Activated T-cell treated with anti-CD3 and anti-CD28 coated beads, Interleukin-2, amount 50 U/mL, for 24 hours (primary cell): ENCODE data around the gene PHF21A.

Experiments used
- DNase-seq: peaks from one replicate; pipeline ENCODE4 v3.0.0-alpha.2; 2020
- H3K27ac Mint-ChIP-seq: 2 replicates; pipeline ENCODE4 v1.8.0; 2020; ENCODE audit warnings: mild to moderate bottlenecking, mixed read lengths
- H3K27me3 Mint-ChIP-seq: 2 replicates; pipeline ENCODE4 v1.8.0; 2020; ENCODE audit warnings: mixed read lengths
- H3K36me3 Mint-ChIP-seq: 2 replicates; pipeline ENCODE4 v1.8.0; 2020; ENCODE audit warnings: low read depth, mixed read lengths
- H3K4me1 Mint-ChIP-seq: 2 replicates; pipeline ENCODE4 v1.8.0; 2020; ENCODE audit warnings: low read depth, mixed read lengths
- H3K4me3 Mint-ChIP-seq: 2 replicates; pipeline ENCODE4 v1.8.0; 2020; ENCODE audit warnings: mild to moderate bottlenecking, moderate library complexity, mixed read lengths
- H3K9me3 Mint-ChIP-seq: 2 replicates; pipeline ENCODE4 v1.8.0; 2020; ENCODE audit warnings: mixed read lengths

The PHF21A gene

DNA sequence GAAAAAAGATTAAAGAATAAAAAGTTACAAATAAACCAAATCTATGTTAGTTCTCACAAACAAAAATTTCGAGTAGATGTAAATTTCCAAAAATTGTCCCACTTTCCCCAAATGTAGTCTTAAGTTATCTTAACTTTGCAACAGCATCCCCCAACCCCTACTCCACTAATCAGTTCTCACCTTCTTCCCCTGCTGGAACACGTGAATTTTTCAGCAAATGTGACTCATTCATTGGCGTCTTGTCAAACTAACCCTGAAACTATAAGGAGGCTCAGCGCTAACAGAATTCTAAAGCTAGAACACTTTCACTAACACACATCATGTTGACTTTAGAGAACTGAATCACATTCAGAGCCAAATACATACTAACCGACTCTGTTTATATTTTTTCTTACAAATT lies 46.1 kb downstream of the PHF21A start:
- peaks cover 54% of the 10 kb centered on the region for H3K36me3 Mint-ChIP-seq
- H3K27me3 Mint-ChIP-seq = no peaks in the 10 kb centered on the region
- DNase-seq = no peak
- H3K4me3 Mint-ChIP-seq = no peak overlapping the region
- H3K27ac Mint-ChIP-seq = peak overlapping the region; percentile 4
- no peaks in the 10 kb centered on the region for H3K9me3 Mint-ChIP-seq
- peaks cover 10% of the 10 kb centered on the region for H3K4me1 Mint-ChIP-seq

DNA sequence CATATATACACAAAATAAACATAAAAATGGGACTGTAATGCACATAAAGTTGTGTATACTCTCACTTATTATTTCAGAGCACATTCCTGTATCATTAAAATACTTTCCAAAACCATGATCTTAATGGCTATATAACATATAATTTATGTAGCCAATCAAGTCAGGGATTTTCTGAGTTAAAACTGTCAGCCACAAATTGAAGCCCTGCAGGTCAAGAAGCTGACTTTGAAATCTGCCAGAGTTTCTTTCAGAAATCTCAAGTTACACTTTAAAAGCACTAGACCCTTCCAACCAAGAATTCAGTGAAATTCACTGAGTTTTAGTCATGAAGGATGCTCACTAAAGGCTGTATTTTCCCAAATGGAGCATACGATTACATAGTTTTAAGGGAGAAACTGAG lies 47.6 kb downstream of the PHF21A start:
- no peak overlapping the region for H3K4me3 Mint-ChIP-seq
- no peaks in the 10 kb centered on the region for H3K9me3 Mint-ChIP-seq
- H3K27ac Mint-ChIP-seq = no peak overlapping the region
- H3K4me1 Mint-ChIP-seq = peaks cover 14% of the 10 kb centered on the region
- DNase-seq = no peak
- H3K36me3 Mint-ChIP-seq = peaks cover 59% of the 10 kb centered on the region
- no peaks in the 10 kb centered on the region for H3K27me3 Mint-ChIP-seq

DNA sequence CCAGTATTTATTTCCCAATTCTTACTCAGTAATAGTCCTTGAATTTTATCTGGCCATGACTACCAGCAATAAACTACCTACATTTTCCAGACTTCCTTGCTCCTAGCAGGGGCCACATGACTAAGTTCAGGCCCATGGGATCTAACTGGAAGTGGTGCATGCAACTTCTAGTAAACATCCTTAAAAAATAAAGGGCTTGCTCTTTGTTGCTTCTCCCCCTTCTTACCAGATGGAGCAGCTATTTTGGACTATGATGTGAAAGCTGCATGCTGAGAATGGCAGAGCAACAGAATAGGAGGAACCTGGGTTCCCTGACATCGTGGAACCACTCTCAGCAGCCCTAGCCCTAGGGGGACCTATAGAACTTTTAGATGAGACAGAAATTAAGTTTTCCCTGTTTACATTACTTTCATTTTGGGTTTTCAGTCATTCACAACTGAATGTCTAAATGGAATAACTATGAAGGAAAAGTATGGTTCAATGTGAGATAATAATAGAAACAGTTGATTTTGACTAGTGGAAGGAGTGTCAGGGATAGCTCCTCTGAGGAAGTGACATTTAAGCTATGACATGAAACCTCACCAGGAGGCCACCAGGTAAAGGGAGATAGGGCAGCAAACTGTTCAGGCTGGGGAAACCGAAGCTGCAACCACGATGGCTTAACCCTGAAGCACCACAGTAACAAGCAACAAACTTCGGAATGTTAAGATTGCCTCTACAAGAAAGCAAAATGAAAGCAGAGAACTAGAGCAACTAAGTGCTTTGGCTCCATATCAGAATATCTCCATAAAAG lies 48.9 kb downstream of the PHF21A start:
- no peaks in the 10 kb centered on the region for H3K9me3 Mint-ChIP-seq
- H3K4me1 Mint-ChIP-seq = peaks cover 14% of the 10 kb centered on the region
- no peak overlapping the region for H3K27ac Mint-ChIP-seq
- H3K36me3 Mint-ChIP-seq = peaks cover 65% of the 10 kb centered on the region
- H3K27me3 Mint-ChIP-seq = no peaks in the 10 kb centered on the region
- no peak overlapping the region for H3K4me3 Mint-ChIP-seq
- no peak for DNase-seq

DNA sequence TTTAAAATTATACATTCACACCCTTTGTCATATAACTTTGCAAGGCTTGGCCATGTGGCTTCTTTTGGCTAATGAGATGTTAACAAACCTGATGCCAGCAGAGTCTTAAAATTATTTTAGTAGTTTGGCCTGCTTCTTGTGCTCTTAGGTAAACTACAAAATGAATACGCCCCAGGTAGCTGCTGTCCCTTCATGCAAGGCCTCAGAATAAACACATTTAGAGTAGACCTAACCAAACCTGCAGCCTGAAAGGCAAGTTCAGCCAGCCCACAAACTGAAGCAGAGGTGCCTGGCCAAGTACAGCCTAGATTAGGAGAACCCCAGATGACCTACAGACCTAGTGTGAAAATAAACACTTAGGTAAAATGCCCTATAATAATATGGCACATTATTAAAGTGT lies 50.2 kb downstream of the PHF21A start:
- peaks cover 13% of the 10 kb centered on the region for H3K4me1 Mint-ChIP-seq
- no peak overlapping the region for H3K27ac Mint-ChIP-seq
- no peak for DNase-seq
- H3K27me3 Mint-ChIP-seq = no peaks in the 10 kb centered on the region
- H3K9me3 Mint-ChIP-seq = no peaks in the 10 kb centered on the region
- H3K4me3 Mint-ChIP-seq = no peak overlapping the region
- H3K36me3 Mint-ChIP-seq = peaks cover 62% of the 10 kb centered on the region

DNA sequence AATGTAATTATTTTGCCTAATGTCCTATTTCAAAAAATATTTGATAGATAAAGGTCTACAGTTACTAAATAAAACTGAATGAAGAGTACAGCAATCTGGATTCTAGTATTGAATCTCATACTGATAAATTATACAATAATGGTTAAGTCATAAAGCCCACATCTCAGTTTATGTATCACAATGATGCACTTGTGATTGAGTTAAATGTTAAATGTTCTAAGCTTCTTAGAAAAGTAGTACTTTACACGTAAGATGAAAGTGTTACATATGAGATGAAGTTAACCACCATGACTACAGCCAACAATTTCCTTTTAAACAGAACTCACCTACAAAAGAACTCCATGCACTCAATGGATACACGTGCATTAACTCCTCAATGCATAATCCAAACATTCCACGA lies 51.7 kb downstream of the PHF21A start:
- Mint-ChIP-seq H3K4me1 (peaks cover 11% of the 10 kb centered on the region), H3K9me3 (no peaks in the 10 kb centered on the region), H3K27ac (no peak overlapping the region), H3K27me3 (no peaks in the 10 kb centered on the region), H3K36me3 (peaks cover 58% of the 10 kb centered on the region), H3K4me3 (no peak overlapping the region)
- no peak for DNase-seq

DNA sequence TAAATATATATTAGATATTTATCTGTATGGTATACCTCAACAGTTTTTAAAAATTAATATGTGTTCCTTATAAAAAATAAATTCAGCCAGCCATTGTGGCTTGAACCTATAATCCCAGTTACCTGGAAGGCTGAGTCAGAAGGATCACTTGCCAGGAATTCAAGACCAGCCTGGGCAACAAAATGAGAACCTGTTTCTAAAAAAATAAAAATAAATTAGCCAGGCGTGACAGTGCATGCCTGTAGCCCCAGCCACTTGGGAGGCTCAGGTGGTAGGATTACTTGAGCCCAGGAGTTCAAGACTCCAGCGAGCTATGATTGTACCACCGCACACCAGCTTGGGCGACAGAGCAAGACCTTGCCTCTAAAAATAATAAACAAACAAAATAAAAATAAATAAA lies 54.9 kb downstream of the PHF21A start:
- H3K27ac Mint-ChIP-seq = no peak overlapping the region
- no peak for DNase-seq
- H3K4me1 Mint-ChIP-seq = peaks cover 14% of the 10 kb centered on the region
- H3K27me3 Mint-ChIP-seq = no peaks in the 10 kb centered on the region
- H3K36me3 Mint-ChIP-seq = peaks cover 53% of the 10 kb centered on the region
- no peaks in the 10 kb centered on the region for H3K9me3 Mint-ChIP-seq
- no peak overlapping the region for H3K4me3 Mint-ChIP-seq

DNA sequence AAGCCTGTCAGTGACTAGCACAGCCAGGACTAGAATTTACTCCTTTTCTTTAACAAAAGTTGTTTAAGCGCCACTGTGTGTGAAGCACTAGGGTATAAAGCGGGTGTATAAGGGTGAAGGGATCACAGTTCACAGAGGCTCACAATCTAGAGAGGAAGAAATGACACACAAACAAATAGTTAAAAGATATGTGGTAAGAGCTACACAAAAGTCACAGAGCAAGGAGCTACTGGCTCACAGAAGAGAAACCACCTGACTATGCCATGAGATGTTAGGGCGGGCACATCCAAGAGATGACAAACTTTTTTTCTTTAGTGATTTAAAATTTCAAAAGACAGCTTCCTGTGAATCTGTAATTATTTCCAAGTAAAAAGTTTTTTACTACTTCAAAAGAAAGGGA lies 55.6 kb downstream of the PHF21A start:
- Mint-ChIP-seq H3K9me3 (no peaks in the 10 kb centered on the region), H3K36me3 (peaks cover 55% of the 10 kb centered on the region), H3K4me1 (peaks cover 14% of the 10 kb centered on the region), H3K27ac (peak overlapping the region; percentile 19), H3K4me3 (no peak overlapping the region), H3K27me3 (no peaks in the 10 kb centered on the region)
- DNase-seq = no peak

DNA sequence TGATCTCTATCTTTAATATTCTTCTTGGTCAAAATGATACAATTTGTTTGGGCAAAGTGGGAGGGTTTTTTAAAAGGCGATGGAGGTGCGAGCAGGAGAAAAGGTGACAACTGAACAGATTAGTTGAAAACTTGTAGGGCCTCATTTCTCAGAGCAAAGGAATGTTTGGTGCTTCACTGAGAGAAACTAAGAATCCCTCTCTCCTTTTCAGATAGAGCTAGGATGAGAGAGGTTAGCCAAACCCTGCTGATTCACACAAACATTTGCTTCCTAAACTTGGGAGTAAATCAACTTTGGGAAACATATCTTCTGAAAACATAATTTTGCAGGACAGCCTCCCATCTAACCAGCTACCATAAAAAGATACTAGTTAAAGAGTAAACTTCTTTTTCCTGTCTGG lies 57.0 kb downstream of the PHF21A start:
- DNase-seq = no peak
- H3K9me3 Mint-ChIP-seq = no peaks in the 10 kb centered on the region
- H3K4me1 Mint-ChIP-seq = peaks cover 10% of the 10 kb centered on the region
- peaks cover 48% of the 10 kb centered on the region for H3K36me3 Mint-ChIP-seq
- no peak overlapping the region for H3K4me3 Mint-ChIP-seq
- H3K27me3 Mint-ChIP-seq = no peaks in the 10 kb centered on the region
- no peak overlapping the region for H3K27ac Mint-ChIP-seq

DNA sequence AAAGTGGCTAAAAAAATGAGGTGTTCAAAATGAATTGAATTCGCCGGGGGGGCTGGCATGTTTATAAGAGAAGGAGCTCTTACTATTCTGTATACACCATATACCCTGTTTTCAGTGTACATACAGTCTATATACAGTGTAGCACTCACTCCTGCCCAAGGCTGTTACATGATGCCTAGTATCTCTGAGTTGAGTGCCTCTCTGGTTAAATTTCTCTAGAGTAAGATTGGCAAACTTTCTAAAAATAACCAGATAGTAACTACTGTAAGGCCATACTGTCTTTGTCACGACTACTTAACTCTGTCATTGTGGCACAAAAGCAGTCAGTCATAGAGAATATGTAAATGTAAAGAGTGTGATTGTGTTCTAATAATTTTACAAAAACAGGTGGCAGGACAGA lies 58.1 kb downstream of the PHF21A start:
- H3K9me3 Mint-ChIP-seq = no peaks in the 10 kb centered on the region
- H3K4me1 Mint-ChIP-seq = peaks cover 15% of the 10 kb centered on the region
- DNase-seq = no peak
- H3K36me3 Mint-ChIP-seq = peaks cover 38% of the 10 kb centered on the region
- H3K27ac Mint-ChIP-seq = no peak overlapping the region
- H3K4me3 Mint-ChIP-seq = no peak overlapping the region
- H3K27me3 Mint-ChIP-seq = no peaks in the 10 kb centered on the region

DNA sequence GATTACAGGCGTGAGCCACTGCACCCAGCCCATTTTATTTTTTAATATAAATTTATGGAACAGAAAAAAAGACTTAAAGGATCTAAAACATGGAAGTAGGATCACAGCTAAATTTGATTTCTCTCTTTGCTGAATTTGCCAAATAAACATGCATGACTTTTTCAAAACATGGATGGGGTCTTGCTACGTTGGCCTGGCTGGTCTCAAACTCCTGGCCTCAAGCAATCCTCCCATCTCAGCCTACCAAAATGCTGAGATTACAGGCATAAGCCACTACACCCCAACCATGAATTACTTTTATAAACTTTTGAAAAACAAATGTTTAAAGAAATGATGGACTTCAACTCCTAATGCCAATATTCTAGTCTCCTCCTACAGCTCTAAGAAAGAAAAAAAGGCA lies 61.2 kb downstream of the PHF21A start:
- H3K36me3 Mint-ChIP-seq = peaks cover 30% of the 10 kb centered on the region
- no peak overlapping the region for H3K4me3 Mint-ChIP-seq
- DNase-seq = no peak
- no peaks in the 10 kb centered on the region for H3K9me3 Mint-ChIP-seq
- no peak overlapping the region for H3K27ac Mint-ChIP-seq
- H3K4me1 Mint-ChIP-seq = peaks cover 25% of the 10 kb centered on the region
- H3K27me3 Mint-ChIP-seq = no peaks in the 10 kb centered on the region

DNA sequence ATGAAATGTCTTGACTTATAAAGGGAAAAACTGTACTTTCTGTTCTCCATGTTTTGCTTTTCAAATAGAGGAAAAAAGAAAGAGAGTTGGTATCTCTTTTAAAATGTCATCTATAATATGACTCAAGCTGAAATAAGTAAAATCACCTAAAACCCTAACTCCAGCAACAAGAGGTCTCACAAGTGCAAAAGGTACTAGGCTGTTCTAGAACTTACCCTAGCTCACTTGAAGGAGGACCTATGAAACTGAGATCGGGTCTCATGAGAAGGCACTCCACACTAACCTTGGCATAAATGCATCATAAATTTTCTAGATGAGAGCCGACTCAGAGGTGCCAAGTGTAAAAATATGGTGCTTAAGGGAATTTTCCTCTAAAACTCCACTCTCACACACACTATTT lies 63.8 kb downstream of the PHF21A start:
- peaks cover 22% of the 10 kb centered on the region for H3K4me1 Mint-ChIP-seq
- no peak overlapping the region for H3K4me3 Mint-ChIP-seq
- H3K9me3 Mint-ChIP-seq = no peaks in the 10 kb centered on the region
- DNase-seq = no peak
- no peaks in the 10 kb centered on the region for H3K27me3 Mint-ChIP-seq
- no peak overlapping the region for H3K27ac Mint-ChIP-seq
- peaks cover 20% of the 10 kb centered on the region for H3K36me3 Mint-ChIP-seq

DNA sequence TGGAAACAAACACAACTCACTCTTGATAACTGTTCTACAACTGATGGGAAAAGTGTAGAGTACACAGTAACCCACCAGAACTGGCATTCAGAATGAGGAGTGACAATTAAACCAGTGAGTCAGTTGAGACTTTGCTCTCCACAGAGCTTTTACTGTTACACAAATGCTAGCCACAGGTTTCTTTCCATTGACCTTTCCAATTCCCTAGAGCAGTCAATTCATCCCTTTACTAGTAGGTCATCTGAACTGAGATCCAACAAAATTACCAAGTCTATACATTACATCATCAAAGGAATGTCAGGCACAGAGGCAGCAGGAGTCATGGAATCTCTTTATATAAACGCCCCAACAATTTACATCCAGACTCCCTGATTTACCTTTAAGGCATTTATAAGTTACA lies 65.9 kb downstream of the PHF21A start:
- H3K27me3 Mint-ChIP-seq = no peaks in the 10 kb centered on the region
- H3K4me3 Mint-ChIP-seq = no peak overlapping the region
- H3K4me1 Mint-ChIP-seq = peaks cover 22% of the 10 kb centered on the region
- no peak overlapping the region for H3K27ac Mint-ChIP-seq
- peaks cover 20% of the 10 kb centered on the region for H3K36me3 Mint-ChIP-seq
- no peaks in the 10 kb centered on the region for H3K9me3 Mint-ChIP-seq
- no peak for DNase-seq

DNA sequence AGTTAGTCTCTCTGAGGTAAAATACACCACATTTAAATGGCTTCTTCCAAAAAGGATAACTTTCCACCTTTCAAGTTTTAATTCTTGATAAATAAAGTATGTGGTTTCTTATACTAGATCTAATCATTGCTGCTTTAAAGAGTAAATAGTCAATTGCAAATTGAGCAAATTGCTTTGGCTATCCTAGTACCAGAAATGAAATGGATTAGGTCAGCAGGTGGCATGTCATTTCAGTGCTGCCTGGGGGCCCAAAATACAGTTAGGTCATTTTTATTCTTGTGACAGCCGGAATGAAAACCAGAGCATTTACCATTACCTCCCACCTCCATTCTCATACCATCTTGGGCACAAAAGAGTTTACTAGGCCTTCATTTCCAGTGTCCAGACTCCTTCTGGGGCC lies 70.2 kb downstream of the PHF21A start:
- H3K27me3 Mint-ChIP-seq = no peaks in the 10 kb centered on the region
- peaks cover 30% of the 10 kb centered on the region for H3K36me3 Mint-ChIP-seq
- H3K9me3 Mint-ChIP-seq = no peaks in the 10 kb centered on the region
- no peak overlapping the region for H3K27ac Mint-ChIP-seq
- no peak for DNase-seq
- no peak overlapping the region for H3K4me3 Mint-ChIP-seq
- peaks cover 10% of the 10 kb centered on the region for H3K4me1 Mint-ChIP-seq

DNA sequence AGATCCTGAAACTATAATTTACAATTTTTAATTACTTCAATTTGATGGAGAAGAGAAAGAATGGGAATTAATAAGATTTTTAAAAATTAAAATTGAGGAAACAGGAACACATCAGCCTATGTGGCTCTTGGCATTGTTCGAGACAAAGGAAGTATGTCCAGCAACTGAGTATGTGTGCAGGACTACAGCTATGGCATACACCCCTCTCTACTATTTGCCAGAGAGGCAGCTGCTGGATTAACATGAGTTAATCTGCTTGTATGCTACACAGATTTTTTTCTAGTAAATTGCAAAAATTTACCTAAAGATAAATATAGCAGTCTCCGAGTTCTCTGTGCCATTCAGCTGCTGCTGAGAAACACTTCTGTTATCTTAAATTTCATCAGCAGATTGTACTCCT lies 70.6 kb downstream of the PHF21A start:
- H3K9me3 Mint-ChIP-seq = no peaks in the 10 kb centered on the region
- no peaks in the 10 kb centered on the region for H3K27me3 Mint-ChIP-seq
- peaks cover 30% of the 10 kb centered on the region for H3K36me3 Mint-ChIP-seq
- no peak overlapping the region for H3K27ac Mint-ChIP-seq
- no peak overlapping the region for H3K4me3 Mint-ChIP-seq
- peaks cover 11% of the 10 kb centered on the region for H3K4me1 Mint-ChIP-seq
- DNase-seq = no peak

DNA sequence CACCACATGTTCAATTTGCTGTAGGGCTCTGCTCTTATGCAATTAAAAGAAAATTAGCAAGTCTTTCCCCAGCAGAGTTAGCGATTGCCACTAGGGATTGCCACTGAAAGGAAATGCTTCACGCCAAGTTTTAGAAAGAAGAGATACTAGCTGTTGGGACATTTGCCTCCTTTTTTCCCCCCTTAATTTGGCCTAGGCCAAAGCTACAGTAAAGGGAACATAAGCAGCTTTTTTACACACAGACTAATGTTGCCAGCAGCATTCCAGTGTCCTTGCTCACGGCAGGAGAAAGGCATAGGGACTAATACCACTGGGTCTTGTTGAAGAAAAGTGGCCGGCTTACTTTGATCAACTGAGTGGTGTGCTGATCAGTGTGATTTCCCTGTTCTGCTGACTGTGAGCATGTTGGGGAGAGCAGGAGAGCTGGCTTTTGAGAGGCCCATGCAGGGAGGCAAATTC lies 71.2 kb downstream of the PHF21A start:
- H3K4me1 Mint-ChIP-seq = peaks cover 7% of the 10 kb centered on the region
- H3K27me3 Mint-ChIP-seq = no peaks in the 10 kb centered on the region
- no peak overlapping the region for H3K27ac Mint-ChIP-seq
- H3K4me3 Mint-ChIP-seq = no peak overlapping the region
- H3K9me3 Mint-ChIP-seq = no peaks in the 10 kb centered on the region
- no peak for DNase-seq
- H3K36me3 Mint-ChIP-seq = peaks cover 30% of the 10 kb centered on the region
